HL-60/S4 (cell line): Measurements from ENCODE around the gene ANGPT4.

Experiments used
- in situ Hi-C: fragments of 300-500 bp; cut with MboI; formaldehyde crosslinking; loops from 2 replicates; pipeline ENCODE4 v1.14.3; 2022; ENCODE audit warnings: low sequenced_read_pairs

The ANGPT4 gene, protein sequence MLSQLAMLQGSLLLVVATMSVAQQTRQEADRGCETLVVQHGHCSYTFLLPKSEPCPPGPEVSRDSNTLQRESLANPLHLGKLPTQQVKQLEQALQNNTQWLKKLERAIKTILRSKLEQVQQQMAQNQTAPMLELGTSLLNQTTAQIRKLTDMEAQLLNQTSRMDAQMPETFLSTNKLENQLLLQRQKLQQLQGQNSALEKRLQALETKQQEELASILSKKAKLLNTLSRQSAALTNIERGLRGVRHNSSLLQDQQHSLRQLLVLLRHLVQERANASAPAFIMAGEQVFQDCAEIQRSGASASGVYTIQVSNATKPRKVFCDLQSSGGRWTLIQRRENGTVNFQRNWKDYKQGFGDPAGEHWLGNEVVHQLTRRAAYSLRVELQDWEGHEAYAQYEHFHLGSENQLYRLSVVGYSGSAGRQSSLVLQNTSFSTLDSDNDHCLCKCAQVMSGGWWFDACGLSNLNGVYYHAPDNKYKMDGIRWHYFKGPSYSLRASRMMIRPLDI

DNA sequence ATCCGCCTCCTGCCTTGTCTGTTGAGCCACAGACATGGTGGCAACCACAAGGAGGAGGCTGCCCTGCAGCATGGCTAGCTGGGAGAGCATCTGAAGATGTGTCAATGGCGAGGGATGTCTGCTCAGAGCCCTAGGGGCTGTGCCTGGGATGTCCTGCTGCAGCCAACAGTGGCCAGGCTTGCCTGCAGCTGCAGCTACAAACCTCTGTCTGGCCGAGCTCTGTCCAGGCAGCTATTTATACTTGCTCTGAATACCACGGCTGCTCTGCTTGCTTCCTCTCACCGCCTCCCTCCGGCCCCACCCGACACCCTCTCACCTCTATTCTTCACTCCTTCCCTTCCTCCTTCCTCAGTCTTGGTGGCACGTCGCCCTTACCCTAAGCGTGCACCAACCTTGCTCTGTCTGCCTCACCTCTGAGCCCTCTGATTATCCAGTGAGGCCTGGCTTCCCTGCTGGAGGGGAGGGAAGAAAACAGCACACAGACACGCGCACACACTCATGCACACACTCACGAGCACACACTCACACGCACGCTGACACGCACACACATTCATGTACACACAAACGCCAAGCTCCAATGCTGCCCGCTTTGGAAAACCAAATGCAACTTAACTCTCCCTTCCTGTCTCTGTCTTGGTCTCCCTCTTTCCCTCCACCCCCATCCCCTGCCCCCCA, at the start of gene ANGPT4:
ANGPT4 (minus strand) TSS at position 210 of the 675 bp plus-strand sequence; CDS start at position 90, 120 bp downstream.
- in situ Hi-C loops = no loop called here

DNA sequence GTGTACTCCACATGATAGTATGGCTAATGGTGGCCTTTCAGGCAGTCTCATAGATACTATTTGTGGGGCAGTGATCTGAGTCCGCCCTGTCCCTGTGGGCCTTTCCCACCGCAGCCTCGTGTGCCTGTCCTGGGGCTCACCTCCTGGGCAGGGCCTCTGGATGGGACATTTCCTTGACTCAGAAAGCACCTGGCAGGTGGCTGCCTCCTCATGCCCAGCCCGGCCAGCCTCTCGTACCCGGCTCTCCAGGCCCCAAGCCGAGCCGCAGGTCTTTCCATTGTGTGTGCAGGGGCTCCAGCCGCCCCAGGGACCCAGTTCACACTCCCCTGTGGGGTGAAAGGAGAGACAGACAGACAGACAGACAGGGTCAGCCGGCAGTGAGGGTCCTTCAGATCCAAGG, 47.7 kb upstream of the ANGPT4 start:
- in situ Hi-C loops = no loop called here

DNA sequence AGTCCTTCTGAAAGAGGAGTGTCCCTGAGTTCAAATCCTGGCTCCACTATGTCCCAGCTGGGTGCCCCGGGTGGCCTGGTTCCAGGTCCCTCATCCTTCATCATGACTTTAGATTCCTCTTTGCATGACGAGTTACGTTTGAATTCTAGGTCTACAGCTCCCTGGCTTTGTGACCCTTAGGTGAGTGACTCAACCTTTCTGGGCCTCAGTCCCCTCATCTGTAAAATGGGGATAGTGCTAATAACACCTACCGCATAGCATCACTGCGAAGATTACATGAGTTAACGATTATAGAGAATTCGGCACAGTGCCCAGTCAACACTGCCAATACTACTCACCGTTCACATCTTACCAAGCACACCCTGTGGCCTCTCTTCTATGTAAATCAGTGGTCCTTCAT, 46.5 kb upstream of the ANGPT4 start:
- in situ Hi-C loops = no loop called here

DNA sequence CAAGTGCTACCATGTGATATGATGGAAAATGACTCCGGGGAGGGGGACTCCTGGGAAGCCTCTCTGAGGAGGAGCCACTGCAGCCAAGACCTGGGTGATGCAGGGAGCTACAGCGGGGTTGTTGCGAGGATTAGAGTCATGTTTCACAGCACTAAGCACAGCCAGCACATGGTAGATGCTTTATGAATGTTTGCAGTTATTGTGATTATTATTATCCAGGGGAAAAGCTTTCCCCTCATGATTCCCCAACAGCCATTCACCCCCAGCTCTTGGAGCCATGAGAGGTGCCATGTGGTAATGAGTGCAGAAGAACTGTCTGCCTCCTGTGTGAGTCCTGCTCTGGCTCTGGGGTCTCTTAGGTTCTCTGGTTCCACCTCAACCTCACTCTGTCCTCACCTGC, 46.1 kb upstream of the ANGPT4 start:
- in situ Hi-C loops = no loop called here

DNA sequence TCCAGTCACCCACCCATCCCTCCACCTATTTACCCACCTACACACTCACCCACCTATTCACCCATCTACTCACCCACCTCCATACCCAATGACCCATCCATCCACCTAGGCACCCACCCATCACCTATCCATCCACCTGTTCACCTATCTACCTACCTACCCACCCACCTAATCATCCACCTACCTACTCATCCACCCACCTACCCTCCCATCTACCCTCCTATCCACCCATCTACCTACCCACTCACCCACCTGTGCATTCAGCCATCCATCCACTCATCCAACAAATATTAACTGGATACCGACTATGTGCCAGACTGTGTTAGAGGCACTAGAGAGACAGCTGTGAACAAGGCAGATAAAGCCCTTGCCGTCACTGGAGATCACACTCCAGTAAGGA, 45.6 kb upstream of the ANGPT4 start:
- in situ Hi-C loops = no loop called here

DNA sequence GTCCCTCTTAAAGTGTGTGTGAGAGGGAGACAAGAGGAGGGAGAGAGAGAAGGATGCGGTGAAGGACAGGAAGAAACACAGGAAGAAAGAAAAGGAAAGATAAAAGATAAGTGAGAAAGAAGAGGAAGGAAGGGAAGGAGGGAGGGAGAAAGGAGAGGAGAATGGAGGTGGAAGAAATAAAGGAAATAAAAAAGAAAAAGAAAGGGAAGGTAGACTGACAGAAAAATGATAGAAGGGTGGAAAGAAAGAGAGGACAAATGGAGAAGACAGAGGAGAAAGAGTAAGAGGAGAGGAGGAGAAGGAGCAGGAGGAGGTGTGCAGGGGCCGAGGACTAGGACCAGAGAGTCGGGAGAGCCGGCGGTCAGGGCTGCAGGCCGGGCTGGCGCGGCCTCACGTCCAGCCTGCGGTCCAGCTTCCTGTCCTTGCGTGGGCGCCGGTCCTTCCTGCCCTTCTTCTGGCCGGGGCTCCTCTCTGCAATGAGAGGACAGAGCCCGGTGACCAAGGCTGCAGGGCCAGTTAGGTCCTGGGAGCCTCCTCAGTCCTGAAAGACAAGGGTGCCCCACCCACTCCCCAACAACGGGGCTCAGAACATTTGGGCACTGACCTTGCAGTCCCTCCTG, 44.0 kb upstream of the ANGPT4 start:
- in situ Hi-C loops = no loop called here

DNA sequence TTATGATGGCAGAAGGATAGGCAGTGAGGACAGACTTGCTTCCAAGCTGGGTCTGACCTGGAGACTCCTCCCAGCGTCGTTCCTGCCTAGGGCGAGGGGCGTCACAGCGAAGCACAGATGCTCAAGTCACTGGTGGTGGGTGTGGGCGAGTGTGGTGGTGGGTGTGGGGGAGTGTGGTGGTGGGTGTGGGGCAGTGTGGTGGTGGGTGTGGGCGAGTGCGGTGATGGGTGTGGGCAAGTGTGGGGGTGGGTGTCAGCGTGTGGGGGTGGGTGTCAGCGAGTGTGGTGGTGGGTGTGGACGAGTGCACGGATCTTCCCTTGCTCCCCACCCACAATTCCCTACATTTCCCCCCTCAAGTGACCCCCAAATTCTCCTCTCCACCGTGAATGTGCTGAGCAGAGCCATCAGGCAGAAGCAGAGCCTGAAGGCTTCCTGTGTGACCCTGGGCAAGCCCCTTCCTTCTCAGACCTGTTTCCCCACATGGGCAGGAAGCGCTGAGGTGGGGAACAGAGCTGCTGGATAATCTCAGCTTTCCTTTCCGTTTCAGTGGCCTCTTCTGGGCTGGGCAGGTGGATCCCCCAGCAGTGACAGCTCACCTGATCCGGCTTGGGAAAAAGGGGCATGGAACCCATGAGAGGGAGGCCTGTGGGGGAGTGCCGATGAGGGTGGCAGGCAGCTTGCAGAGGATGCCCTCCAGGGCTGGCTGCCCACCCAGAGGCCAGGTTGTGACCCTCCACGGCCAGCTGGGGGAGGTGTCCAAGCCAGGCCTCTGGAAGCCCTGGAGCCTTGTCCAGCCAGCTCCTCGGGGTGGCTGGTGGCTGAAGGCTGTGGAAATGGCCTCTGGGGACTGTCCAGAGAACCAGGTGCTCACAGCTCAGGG, 43.0 kb upstream of the ANGPT4 start:
- in situ Hi-C loops = no loop called here

DNA sequence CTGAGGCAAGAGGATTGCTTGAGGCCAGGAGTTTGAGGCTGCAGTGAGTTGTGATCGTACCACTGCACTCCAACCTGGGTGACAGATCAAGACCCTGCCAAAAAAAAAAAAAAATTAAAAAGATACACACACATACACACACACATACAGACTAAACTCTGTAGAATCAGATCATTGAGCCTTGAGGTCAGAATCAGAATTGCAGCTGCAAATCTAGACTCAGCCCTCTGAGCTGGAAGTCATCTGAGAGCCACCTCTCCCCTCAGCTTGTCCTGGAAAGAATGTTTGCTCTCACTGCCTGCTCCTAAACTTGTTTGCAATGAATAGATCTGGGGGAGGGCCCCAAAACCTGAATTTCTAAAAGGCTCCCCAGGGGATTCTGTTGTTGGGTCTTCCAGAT, 41.4 kb upstream of the ANGPT4 start:
- in situ Hi-C loops = no loop called here

DNA sequence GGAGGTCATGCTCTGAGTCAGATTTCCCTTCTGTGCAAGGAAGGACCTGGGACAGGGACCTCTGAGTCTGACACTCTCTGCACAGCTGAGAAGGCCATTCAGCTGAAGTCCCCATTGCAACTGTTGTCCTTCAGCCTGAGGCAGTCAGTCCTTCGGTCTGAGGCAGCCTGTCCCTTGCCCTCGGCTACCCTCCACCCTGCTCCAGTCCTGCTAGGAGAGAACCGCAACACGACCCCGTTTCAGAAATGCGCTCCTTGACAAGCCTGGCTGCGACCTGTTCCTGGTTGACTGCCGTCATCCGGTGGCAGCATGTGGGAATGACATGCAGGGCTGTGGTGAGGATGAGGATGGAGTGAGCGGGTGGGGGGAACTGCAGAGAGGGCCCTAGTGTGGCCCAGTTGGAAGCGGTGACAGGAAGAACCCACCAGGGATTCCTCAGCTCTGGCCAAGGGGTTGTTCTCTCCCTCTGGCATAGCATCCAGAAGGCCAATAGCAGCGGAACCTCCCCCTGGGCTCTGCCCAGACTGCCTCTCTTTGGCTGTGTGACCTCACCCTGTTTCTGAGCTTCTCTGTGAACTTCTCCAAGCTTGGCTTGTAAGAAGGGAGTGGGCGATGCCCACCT, 40.3 kb upstream of the ANGPT4 start:
- in situ Hi-C loops = no loop called here

DNA sequence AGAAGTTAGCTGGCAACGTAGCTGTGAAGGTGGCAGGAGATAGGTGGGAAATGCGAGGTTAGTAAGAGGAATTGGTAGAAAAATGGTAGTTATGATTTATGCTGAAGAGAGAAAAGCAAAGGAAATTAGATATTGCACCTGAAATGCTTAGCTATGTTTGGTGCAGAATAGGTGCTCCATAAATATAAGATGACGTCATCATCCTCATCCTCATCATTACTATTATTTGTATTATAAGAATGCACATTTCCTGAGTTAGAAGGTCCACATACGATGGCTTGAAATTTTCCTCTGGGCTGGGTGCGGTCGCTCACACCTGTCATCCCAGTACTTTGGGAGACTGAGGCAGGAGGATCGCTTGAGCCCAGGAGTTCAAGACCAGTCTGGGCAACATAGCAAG, 39.5 kb upstream of the ANGPT4 start:
- in situ Hi-C loops = no loop called here

DNA sequence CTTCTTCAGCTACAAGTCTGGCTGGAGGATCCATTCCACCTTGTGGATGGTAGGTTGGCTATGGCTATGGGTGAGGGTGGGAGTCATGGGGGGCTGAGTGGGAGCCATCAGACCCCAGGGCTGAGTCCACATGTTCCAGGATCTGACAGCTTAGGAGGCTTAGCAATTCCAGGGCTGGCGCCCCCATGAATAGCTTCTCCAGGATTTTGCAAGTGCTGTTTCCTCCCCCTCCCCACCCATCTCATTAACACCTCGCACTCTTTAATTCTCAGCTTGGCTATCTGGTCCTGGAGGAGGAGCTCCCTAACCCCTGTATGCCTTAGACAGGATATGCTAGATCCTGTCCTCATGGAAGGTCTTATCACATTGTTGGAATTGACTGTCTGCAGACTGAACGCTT, 39.0 kb upstream of the ANGPT4 start:
- in situ Hi-C loops = no loop called here

DNA sequence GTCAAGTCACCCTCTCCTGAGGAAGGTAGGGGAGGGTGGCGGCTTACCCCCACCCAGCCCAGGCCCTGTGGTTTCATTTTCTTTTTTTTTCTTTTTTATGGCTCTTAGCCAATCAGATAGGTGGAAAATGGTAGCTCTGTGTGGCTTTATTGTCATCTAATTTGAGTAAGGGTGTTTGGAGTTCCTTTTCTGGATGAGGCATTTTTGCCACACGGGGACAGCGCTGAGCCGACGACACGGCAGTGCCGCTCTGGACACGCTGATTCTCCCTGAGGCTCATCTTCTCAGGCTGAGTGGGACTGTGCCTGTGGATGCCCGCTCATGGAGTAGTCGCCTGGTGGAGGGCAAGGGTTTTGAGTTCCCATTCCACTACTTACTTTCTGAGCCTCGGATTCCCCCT, 37.6 kb upstream of the ANGPT4 start:
- in situ Hi-C loops = loop anchor here (5.0 kb wide), 1 partner anchor 136 kb away; no protein-coding TSS in a partner anchor

DNA sequence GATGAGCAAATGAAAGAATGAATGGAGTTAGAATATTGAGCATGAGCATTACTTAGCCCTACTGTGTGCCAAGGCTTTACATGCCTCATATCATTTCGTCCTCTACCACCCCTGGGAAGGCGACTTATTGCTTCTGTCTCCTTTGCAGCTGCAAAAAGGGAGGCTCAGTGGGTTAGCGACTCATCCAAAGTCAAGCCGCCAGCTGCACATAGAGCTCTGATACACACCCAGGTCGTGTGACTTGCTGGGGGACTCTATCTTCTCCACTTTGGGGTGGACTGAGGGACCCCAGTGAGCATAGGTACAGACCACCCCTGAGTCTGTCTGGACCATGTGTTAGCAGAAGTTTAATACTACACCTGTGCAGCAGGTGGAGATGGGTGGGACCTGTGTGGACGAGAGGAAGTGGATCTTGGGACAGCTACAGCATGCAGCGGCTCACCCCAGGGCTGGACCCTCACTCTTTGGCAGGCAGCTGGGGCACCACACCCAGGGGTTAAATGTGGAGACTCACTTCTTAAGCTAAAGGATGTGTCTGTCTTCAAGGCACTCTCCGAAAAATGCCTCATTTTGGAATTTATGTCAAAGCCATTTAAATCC, 36.2 kb upstream of the ANGPT4 start:
- in situ Hi-C loops = loop anchor here (5.0 kb wide), 1 partner anchor 135 kb away; no protein-coding TSS in a partner anchor

DNA sequence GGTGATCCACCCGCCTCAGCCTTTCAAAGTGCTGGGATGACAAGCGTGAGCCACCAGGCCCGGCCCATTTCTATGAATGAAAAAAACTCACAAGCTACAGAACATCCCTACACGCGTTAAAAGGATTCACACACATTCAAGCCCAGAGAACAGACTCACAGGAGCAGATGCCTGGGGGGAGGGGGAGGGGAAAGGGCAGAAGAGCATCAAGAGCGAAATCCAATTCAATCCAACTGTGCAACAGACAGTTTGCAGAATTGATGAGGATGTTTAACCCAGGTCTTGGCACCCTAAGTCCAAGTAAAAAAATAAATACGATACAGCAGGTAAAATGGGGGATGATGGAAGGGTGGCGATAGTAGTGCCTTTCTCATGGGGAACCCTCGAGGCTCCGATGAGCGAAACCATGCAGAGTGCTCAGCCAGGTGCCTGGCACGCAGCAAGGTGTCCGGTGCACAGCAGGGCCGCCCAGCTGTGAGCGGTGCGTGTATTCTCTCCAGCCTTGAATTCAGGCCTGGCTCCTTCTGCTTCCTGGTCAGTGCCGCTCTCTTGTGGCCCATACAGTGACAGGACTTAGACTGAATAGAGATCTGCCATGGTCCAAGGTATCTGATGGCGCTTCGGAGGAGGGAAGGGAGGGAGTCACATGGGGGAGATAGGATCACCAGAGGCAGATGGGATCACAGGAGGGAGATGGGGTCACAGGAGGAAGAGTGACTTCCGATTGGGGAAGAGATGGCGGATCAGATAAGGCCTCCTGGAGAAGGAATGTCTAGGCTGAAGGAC, 35.4 kb upstream of the ANGPT4 start:
- in situ Hi-C loops = loop anchor here (5.0 kb wide), 1 partner anchor 134 kb away; no protein-coding TSS in a partner anchor

DNA sequence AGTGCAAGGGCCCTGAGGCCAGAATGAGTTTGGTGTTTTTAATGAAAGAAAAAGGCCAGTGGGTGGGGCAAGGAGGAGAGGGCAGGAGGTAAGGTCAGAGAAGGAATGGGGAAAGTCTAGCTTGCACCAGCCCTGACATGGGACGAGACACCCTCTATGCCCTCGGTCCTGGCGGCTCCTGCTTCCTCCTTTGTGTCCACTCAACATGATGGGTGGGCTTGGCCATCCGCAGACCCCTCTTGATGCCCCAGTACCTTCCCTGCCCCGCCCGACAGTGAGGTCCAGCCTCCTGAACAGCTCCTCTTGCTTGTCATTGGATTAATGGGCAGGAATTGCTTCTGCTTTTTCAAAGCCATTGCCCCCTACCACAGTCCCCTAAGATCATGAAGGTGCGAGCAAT, 33.6 kb upstream of the ANGPT4 start:
- in situ Hi-C loops = loop anchor here (5.0 kb wide), 1 partner anchor 132 kb away; no protein-coding TSS in a partner anchor

DNA sequence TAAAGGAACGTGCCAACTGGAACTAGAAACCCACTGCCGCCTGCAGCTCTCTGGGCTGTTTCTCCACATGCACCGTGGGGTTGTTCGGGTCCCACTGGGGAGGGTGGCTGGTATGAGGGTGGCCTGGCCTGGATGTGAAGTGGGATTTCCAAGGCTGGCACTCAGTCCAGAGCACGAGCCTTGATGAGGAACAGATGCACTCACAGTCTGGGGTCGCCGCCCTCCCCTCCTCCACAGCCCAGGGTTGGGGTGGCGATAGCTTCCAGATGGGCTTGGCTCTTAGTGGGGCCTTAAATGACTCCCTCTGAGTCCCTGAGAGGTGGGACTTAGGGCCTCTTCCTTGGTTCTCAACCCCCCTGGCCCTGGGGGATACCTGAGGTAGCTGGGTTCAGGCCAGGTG, 30.7 kb upstream of the ANGPT4 start:
- in situ Hi-C loops = no loop called here

DNA sequence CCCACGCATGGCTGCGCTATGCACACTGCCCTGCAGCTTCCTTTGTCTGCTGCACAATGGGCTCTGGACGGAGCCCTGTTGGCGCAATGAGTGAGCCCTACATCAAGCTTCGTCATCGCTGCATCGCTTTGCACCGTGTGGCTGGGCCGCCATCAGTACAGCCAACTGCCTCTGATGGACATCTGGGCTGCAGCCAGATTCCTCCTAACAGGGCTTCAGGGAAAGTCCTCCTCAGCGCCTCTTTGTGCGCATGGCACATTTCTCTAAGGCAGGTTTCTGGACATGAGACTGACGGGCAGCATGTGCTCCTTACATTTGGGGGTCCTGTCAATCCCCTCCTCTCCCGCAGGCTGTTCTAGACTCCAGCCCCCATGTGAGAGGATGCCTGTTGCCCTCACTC, 29.7 kb upstream of the ANGPT4 start:
- in situ Hi-C loops = no loop called here

DNA sequence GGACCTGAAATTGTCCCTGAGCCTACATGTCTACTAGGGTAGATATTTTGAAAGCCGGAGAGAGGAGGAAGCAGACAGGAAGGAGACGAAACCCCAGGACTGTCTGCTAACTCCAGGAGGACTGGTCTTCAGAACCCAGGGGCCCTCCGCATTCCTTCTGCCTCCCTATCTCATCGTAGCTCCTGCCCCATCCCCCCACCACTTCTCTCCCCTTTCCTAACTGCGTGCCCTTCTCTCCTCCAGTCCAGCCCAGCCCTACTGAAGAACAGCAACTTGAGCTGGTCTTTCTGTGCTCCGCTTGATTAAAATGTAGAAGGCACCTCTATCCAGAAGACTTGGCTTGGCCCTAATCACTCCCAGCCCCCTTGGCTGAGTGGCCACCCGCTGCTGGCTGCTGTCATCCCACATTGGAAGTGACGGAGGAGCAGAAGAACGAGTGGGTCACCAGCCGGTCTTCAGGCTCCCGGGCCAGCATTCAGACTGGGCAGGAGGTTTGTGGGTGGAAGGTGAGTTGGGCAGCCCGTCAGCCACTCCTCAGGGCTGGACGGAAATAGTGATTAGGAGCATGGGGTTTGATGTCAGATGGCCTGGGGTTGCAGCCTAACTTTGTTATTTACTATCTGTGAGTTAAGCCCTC, 28.8 kb upstream of the ANGPT4 start:
- in situ Hi-C loops = no loop called here
